Measurements from ENCODE around the gene MAP6D1.

Gene MAP6D1

DNA sequence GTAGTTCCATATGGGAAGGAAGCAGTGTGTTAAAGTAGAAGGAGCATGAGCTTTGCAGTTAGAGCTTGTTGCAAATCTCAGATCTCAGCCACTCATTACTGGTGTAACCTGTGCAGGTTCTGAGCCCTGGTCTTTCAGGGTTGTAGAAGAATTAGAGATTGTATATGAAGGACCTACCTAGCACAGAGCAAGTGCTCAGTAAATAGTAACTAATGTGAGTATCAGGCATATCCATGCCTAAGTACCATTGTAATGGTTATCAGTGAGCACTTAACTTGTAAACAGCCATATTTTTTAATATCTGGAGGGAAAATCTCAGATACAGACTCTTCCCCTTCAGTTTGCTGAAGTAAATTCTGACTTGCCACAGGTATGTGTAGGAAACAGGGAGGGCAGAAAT lies 59.3 kb downstream of the MAP6D1 start:
- Histone ChIP-seq H3K4me1 (ENCODE audit: insufficient read depth, low read length, poor library complexity, severe bottlenecking) (peaks cover 3% of the 10 kb centered on the region), H3K9me2 (replicated peaks; ENCODE audit: low read depth, low read length) (no peaks in the 10 kb centered on the region), H2AFZ (ENCODE audit: low read length) (no peak overlapping the region), H4K20me1 (ENCODE audit: insufficient read depth, low read length, poor library complexity, severe bottlenecking) (no peaks in the 10 kb centered on the region), H3K79me2 (ENCODE audit: insufficient read depth, low read length) (no peaks in the 10 kb centered on the region), H3F3A (ENCODE audit: low read depth) (no peaks in the 10 kb centered on the region), H3K36me3 (ENCODE audit: insufficient read depth, low read length) (peaks cover 60% of the 10 kb centered on the region; the same call in 1 of the 2 replicates), H3K9me3 (ENCODE audit: insufficient read depth, low read depth, low read length) (no peaks in the 10 kb centered on the region), H3K27me3 (ENCODE audit: insufficient read depth, low read length, poor library complexity, severe bottlenecking) (no peaks in the 10 kb centered on the region), H3K9ac (ENCODE audit: low read depth, low read length, poor library complexity, severe bottlenecking) (no peak overlapping the region), H3K4me2 (ENCODE audit: low read depth, low read length, poor library complexity, severe bottlenecking) (no peak overlapping the region), H3K4me3 (ENCODE audit: low read length, poor library complexity, severe bottlenecking) (no peak overlapping the region)
- TF ChIP-seq, protein P1, sequence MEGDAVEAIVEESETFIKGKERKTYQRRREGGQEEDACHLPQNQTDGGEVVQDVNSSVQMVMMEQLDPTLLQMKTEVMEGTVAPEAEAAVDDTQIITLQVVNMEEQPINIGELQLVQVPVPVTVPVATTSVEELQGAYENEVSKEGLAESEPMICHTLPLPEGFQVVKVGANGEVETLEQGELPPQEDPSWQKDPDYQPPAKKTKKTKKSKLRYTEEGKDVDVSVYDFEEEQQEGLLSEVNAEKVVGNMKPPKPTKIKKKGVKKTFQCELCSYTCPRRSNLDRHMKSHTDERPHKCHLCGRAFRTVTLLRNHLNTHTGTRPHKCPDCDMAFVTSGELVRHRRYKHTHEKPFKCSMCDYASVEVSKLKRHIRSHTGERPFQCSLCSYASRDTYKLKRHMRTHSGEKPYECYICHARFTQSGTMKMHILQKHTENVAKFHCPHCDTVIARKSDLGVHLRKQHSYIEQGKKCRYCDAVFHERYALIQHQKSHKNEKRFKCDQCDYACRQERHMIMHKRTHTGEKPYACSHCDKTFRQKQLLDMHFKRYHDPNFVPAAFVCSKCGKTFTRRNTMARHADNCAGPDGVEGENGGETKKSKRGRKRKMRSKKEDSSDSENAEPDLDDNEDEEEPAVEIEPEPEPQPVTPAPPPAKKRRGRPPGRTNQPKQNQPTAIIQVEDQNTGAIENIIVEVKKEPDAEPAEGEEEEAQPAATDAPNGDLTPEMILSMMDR (conservative IDR thresholded peaks at IDR 0.05; ENCODE audit: low read length): no peak
- TF ChIP-seq EZH2phosphoT487 (IDR thresholded peaks at IDR 0.05; ENCODE audit: borderline replicate concordance): no peak

Data from Loucy (cell line).